Activated CD4-positive, alpha-beta T cell treated with anti-CD3 and anti-CD28 coated beads, Interleukin-2, Interleukin-6, amounts not matched to agents 100 ng/mL and 50 ng/mL, durations not matched to agents 16 hours and 8 hours (primary cell): ENCODE data around the gene LIPT2.

Experiments
- DNase-seq: peaks from one replicate; pipeline ENCODE4 v3.0.0-alpha.2; 2020

LIPT2 gene

GRCh38 chr11:74464746-74465145 lies 28.8 kb downstream of the LIPT2 start:
- DNase-seq, result no peak

- no peak for DNase-seq
Measured at GRCh38 chr11:74463216-74463615, 30.3 kb downstream of the LIPT2 start.

DNA sequence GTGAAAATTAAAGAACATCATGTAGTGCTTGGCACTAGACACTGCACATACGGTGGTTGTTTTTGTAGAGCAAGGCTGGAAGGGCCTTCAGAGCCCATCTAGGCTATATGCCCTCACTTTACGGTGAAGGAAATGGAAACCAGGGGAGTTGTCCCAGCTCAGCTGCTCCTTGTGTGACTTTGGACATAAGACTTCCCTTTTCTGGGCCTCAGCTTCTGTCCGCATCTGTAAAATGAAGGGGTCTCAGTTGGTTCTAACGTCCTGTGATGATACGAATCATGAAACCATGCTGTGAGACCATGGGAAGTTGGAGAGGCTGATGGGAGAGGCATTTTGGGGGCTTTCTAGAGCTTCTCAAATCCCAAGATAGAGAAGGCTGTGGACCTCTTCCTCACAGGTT lies 30.9 kb downstream of the LIPT2 start:
- no peak for DNase-seq

DNA sequence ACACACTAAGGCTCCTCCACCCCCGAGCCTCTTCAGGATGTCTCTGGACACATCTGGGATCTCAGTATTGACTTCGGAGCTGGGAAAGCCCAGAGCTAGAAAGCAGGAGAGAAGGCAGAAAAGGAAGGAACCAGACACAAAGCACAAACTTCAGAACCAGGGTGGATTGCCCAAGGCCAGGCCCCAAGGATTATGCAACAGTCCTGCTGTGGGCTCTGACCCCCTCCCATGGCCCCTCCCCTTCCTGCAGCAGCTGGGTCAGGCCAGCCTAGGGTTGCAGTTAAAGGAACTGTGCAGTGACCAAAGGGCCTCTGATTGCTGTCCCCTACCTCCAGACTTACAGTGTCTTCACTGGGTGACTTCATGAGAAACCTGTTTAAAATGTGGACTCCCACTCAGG lies 31.5 kb downstream of the LIPT2 start:
- no peak for DNase-seq

DNA sequence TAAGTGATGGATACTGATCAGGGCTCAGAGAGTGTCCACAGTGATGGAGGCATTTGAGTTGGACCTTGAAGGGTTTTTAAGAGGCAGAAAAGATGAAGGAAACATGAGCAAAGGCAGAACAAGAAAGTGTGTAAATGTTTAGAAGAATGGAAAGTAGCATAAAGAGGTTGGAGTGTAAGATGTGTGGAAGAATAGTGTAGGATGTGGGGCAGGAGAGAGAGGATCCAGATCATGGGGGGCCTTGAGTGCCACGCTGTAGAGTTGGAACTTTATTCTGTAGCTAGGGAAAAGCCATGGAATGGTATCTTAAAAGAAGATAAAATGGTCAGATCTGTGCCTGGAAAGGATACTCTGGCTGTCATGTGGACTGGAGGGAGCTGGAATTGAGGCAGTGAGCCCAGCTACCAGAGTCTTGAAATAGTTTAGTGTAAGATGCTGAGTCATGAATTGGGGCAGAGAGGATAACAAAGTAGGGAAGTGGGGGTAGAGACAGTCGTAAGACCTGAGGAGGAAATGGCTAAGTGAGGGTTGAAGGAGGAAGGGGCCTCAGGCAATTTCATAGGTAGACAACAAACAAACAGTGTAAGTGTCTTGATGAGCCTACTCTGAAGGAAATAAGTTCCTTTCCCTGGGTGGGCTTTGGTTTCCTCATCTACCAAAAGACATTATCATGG lies 32.9 kb downstream of the LIPT2 start:
- DNase-seq, result peak; percentile 4

- DNase-seq, result no peak
Measured at GRCh38 chr11:74460065-74460464, 33.5 kb downstream of the LIPT2 start.

- DNase-seq, result no peak
Measured at GRCh38 chr11:74459584-74459983, 33.9 kb downstream of the LIPT2 start.

- no peak for DNase-seq
Measured at GRCh38 chr11:74457356-74457755, 36.2 kb downstream of the LIPT2 start.

DNA sequence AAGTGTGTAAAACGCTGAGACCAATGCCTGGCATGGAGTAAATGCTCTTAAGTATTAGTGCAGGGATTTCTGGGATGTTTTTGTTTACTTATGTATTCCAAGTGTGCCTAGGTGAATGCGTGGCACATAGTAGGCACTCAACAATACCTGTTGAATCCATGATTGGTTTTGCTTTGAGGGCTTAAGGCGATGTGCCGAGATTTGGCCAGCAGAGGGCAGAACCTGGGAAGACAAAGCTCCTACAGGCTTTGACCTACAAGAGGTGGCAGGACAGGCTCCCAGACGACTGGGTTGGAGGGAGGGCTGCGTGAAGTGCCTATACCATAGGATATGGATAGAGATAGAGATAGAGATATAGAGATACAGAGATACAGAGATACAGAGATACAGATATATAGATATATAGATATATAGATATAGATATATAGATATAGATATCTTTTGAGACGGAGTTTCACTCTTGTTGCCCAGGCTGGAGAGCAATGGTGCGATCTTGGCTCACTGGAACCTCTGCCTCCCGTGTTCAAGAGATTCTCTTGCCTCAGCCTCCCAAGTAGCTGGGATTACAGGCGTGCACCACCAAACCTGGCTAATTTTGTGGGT lies 40.0 kb downstream of the LIPT2 start:
- DNase-seq, result peak; percentile 70

DNA sequence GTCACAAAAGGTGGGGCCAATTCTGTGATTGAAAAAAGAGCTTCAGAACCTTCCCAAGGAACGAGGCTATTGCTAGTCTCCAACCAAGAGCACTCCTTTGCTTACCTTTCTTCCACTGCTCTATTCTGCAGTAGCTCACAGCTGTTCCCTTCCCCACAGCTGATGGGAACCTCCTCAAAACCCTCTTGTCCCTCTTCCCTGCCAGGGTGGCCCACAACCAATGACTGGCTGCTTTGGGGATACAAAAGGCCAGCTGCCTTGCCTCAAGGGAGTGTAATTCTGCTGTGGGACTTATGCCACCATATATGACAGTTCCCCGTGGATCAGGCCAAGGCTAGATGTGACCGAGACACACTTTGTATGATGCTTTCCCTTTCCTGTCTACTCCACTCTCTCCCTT lies 41.2 kb downstream of the LIPT2 start:
- no peak for DNase-seq

DNA sequence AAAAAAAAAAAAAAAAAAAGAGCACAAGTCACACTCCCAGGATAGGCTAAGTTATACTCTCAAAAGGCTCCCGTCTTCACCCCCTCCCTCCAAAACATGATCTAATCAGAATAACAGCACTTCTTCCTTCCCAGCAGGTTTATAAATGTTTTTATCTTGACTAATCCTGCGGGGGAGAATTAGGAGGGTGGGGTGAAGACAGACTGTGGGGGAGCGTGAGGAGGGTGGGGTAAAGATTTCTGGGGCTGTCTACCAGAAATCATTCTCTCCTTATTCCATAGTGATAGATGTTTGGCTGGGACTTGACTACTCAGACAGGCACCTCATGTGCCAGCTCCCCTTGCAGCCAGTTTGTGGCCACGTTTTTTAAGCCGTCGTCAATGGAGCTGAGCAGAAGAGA lies 43.2 kb downstream of the LIPT2 start:
- no peak for DNase-seq

DNA sequence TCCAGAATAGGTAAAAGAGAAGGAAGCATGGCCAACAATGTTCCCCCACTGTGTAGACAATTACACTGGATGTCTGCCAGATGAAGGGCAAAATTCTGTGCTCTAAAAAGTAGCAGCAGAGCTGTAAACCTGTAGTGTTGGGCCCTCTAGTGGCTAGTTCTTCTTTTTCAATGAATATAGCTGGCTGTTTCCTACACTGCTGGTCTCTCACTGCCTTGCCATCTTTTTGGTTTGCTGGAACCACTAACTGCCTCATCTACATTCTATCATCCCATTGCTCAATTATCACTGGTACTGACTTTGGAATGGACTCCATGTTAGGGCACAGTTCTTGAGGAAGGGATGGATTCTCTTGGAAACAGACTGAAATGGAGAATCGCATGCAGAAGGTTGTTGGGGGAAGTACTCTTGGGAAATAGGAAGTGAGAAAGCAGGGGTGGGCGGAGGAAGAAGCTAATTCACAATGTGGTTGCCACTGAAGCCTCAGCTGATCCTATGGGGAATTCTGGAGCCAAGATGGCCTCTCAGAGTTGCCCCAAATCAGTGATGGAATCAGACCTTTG lies 44.1 kb downstream of the LIPT2 start:
- peak; percentile 73 for DNase-seq

DNA sequence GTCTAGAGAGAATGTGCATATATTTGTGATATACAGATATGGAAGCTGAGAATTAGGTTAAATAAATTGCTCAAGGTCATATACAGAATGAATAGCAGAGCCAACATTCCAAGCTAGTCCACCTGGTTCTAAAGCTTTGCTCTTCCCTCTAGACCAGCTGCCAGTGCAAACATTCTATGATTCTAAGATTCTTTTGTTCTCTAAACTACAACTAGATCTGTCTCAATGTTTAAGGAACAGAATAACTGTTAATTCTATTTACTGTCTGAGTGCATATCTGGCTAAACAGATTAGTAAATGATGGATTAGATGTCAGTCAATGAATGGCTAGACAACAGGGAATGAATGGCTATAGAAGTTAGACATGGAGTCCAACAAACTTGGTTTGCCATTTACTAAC lies 45.8 kb downstream of the LIPT2 start:
- no peak for DNase-seq

- no peak for DNase-seq
Measured at GRCh38 chr11:74446532-74446938, 47.0 kb downstream of the LIPT2 start.

DNA sequence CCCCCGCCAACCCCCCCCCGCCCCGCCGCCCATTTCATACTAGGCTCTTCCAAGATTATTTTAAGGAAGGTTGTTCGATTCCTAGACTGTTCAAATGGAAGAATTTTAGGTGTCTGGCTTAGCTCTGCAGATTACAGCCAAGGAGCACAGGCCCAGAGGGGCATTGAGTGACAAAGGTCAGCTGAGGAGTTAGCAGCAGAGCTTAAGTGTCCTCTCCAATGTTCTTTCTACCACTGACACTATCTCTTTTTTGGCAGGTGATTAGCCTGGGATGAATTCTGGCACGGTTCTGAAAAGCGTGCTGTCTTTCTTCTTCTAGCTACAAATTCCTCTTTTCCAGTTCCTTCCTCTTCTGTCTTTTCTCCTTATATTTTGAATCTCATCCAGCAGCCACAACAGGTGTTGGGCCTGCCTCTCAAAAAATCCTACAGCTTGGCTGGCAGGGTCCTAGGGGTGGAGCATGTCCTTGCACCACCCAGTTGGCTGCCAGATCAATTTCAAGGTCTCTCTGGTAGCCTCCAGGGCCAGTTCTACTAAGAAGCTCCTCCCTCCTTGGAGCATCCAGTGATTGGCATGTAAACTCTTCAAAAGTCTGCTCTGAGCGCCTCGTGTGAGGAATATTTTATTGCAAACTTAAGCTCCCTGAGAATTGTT lies 49.2 kb downstream of the LIPT2 start:
- no peak for DNase-seq

- DNase-seq, result no peak
Measured at GRCh38 chr11:74443071-74443864, 50.3 kb downstream of the LIPT2 start.

- no peak for DNase-seq
Measured at GRCh38 chr11:74442636-74443035, 50.9 kb downstream of the LIPT2 start.
